Kidney capillary endothelial cell (primary cell): ENCODE measurements around the gene ZNF823.
A peak's percentile ranks its signal among the peaks of the same experiment; 100 is the strongest.

Experiments used
- DNase-seq: peaks from one replicate; pipeline ENCODE4 v3.0.0-alpha.2; 2018; ENCODE audit warnings: low spot score

The ZNF823 gene

DNA sequence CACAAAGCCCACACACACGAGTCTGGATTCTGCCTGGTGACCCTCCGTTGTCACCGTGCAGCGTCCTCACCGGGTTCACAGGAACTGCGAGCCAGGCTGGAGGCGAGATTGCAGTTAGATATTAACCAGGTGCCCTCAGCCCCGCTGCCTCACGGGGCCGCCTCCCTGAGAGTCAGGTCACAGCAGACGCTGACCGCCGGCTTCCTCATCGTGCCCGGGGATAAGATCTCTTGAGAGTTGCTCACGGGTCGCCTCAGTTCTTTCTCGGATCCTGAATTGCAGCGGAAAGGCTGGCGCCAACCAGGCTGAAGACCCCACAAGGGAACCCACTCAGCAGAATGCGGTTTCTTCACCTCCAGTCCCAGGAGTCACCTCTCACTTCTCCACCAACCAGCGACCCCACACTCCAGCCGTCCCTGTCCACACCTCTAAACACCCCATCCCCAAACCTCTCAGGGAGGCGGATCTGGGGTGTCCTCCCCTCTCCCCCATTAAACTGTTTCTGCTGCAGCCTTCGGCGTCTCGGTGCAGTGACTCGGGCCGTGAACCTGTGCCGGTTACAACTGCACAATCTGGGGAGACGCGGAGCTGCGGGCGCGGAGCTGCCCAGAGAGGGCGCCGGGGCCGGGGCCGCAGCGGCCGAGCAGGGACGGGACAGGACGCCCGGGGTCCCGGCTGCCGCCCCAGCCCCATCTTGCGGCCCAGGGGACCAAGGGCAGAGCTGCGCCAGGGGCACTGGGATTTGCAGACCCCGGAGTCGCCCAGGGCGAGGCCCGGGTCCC lies 591 bp downstream of the ZNF823 start:
- DNase-seq: peak; percentile 28

DNA sequence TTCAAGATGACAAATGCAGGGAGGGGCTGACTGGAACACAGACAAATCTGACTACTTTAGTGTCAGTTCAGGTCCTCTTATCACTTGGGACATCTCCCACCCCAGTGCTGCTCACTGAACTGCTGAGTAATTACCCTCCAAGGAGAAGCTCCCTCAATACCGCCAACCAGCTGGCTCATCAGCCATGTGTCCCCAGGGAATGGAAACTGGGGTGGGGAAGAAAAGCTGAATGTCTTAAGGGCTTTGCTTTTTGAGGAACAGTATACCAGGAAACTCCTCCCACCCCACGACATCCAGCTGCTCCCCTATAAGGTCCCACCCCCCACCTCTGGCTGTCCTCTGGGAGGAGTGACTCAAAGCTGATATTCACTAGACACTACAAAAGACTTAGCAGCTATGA lies 2.0 kb downstream of the ZNF823 start:
- DNase-seq: no peak

DNA sequence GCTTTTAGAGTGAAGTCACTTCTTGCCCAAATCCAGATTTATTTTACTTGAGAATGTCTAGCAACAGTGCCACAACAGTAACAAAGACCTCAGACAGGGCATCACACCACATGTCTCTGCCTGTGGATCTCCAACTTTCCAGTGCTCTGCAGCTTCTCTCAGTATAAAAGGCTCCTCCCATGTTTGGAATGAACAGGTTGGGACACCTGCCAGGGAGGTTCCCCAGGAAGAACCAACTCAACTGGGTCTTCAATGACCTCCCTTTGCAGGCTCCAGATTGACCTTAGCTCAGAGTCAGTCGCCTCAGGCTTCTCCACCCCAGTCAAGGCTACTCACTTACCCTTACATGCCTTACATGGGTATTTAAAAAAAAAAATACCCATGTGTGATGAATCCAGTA lies 3.4 kb downstream of the ZNF823 start:
- DNase-seq: no peak

DNA sequence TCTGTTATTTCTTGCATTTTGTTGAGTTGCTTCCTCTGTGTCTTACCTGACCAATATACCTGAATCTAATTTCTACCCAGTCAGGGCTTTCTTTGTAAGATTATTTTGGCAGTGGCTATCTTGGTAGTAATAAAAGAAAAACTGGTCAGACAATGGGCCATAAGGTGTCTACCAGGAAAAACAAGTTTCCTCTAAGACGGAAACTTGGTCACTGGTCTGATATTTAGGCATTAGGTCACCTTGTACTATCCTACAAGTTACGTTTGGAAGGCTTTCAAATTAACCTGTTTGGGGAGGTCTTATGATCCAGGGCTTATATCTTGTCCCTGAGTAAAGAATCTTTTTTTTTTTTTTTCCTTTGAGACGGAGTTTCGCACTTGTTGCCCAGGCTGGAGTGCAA lies 9.2 kb downstream of the ZNF823 start:
- no peak for DNase-seq

DNA sequence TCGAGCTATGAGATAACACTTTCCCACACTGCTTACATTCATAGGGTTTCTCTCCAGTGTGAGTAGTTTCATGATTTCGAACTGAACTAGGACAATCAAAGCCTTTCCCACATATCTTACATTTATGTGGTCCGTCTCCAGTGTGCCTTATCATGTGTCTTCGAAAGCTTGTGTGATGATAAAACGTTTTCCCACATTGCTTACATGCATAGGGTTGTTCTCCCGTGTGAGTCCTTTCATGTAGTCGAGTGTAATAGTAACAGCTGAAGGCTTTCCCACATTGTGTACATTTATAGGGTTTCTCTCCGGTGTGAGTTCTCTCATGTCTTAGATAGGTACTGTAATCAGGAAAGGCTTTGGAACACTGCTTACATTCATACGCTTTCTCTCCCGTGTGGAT lies 16.3 kb downstream of the ZNF823 start:
- no peak for DNase-seq

DNA sequence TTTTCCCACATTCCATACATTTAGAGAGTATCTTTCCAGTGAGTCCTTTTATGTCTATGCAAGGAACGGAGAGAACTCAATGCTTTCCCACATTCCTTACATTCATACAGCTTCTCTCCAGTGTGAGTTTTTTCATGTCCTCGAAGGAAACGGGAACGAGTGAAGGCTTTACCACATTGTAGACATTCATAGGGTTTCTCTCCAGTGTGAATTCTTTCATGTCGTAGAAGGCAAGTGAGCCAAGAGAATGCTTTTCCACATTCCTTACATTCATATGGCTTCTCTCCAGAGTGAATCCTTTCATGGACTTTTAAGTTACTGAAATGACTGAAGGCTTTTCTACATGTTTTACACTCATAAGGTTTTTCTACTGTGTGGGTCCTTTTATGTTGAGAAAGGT lies 17.1 kb downstream of the ZNF823 start:
- no peak for DNase-seq

DNA sequence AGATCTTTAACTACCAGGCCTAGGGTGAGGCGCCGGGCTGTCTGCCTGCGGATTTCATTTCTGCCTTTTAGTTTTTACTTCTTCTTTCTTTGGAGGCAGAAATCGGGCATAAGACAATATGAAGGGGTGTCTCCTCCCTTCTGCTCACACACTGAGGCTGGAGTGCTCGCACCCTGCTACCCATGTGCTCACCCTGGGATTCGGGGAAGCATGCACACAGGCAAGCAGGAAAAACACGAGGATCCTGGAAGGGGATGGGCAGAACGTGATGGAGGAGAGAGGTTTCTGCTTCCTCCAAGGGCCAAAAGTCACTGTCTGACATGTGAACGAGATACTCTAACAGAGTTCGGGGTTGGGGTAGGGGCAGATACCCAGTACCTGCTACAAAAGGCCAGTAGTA lies 28.4 kb downstream of the ZNF823 start:
- DNase-seq: no peak

DNA sequence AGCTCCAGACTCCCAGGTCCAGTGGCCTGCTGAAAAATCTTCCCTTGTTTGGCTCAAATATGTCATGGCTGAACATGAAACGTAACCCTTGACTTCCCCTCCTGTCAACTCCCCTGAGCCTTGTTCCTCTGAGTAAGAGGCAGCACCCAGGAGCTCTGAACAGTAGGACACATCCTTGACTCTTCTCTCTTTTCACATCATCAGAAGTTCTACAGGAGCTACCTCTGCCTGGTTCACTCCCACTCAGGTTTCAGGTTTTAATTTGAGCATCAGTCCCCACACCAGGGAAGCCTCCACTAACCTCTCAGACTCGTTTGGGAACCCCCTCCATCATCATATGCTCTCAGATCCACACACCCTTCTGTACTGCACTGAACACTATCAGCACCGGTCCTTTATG lies 30.3 kb downstream of the ZNF823 start:
- DNase-seq: no peak

DNA sequence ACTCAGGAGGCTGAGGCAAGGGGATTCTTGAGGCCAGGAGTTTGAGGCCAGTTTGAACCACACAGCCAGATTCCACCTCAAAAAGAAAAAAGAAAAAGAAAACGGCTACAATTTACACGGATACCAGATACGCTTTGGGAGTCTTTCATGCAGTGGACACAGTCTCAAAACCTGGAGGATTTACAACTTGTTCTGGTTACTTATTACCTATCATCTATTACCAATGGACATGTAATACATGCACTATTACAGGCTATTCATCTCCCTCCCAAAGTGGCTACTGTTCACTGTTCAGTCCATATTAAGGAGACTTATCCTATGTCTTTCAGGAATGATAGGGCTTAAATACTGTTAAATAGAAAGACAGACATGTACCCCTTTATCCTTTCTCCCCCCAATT lies 33.3 kb downstream of the ZNF823 start:
- DNase-seq: no peak

DNA sequence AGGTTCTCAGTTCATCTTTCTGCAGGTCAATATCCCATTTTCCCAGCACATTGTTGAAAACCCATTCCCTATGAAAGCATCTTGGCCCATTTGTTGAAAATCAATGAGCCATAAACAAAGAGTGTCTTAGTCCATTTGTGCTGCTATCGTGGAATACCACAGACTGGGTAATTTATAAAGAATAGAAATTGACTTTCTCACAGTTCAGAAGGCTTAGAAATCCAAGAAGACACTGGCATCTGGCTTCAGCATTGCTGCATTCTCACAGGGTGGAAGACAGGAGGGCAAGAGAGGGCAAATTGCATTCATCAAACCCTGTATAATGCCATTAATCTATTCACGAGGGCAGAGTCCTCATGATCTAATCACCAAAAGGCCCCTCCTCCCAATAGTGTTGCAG lies 34.1 kb downstream of the ZNF823 start:
- no peak for DNase-seq

DNA sequence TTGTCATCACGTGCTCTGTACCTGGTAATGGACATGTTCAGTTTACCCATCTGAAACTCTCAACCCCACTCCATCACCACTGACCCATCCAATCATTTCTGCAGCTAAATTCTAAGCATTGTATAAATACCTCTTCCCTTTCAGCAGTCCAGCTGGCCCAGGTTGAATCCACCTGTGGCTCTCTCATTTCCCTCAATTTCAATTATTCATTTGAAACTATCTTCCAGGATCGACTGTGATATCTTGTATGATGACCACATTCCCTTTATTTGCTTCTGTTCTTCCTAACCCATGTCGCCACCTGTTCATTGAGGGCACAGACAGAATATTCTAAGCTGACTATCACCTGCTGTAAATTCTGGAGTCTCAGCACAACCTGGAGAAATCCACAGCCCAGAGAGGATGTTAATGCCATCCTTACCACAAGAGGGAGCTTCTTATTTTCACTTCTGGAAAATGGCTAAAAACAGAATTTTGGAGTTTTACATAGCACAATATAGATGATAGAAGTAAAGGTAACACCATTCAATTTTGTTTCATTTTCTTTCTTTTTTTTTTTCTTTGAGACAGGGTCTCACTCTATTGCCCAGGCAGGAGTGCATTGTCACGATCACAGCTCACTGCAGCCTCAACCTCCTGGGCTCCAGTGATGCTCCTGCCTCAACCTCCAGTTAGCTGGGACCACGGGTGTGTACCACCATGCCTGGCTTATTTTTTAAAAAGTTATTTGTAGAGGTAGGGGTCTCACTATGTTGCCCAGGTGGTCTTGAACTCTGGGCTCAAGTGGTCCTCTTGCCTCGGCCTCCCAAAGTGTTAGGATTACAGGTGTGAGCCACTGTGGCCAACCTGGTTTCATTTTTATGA lies 38.6 kb downstream of the ZNF823 start:
- DNase-seq: peak; percentile 21

DNA sequence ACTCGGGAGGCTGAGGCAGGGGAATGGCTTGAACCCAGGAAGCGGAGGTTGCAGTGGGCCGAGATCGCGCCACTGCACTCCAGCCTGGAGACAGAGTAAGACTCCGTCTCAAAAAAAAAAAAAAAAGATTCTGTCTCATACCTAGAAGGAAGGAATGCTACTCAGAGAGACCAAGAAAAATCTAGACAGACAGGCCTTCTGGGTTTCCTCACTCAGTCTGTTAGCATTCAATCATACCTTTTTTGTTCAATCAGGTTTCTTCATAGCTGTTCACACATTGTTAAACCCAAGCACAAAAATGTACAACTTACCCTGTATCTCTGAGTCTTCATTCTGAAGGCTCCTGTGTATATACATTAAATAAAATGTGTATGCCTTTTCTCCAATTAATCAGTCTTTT lies 40.5 kb downstream of the ZNF823 start:
- no peak for DNase-seq

DNA sequence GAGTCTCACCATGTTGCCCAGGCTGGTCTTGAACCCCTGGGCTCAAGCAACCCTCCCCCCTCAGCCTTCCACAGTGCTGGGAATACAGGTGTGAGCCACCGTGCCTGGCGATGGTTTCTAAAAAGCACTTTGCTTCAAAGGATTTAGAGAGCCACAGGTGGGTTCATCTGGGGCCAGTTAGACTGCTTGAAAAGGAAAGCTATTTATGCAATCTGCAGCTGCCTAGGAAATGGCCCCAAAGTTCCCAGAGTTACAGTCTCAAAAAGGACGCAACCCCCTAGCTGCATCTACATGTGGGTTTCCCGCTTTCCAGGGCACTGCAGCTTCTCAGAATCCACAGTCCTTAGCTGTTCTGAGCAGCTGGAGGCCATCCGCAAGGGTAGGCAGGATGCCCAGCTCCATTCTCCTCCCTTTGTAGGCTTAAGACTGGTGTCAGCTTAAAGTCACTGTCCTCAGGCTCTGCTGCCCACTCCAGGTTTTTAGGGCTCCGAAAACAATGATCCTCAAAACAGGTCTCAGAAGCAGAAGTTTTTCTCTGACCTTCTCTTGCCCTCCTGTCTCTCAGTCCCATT lies 41.4 kb downstream of the ZNF823 start:
- no peak for DNase-seq

DNA sequence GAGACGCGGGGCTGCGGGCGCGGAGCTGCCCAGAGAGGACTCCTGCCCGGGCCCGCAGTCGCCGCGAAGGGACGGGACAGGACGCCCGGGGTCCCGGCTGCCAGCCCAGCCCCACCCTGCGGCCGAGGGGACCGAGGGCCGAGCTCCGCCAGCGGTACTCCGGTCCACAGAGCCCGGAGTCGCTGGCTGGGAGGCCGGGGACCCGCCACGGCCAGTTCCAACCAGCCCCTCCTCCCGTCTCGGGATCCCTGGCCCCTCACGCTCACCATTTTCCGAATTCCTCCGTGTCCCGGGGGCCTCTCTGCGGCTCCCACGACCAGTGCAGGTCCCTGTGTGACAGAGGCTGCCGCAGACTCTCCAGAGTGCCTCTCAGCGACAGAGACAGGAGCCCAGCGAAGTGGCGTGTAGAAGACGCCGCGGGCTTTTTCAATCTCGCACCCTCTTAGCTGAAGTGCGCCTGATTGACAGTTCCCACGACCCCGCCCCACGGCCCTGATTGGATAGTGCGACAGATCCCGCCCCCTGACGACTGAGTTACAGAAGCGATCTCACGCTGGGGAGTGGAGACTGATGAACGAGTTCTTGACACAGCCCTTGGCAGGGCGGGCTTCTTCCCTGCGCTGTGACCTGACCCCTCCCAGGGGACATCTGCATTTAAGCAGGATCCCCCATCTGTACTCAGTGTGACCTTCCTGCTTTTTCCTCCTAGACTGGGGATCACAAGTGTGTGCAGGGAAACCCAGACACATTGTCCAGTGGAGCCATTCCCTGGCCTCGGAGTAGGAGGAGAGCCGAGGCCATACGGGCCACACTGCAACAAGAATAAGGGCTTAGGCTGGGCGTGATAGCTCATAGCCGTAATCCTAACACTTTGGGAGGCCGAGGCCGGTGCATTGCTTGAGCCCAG lies 44.0 kb downstream of the ZNF823 start:
- peak; percentile 76 for DNase-seq

DNA sequence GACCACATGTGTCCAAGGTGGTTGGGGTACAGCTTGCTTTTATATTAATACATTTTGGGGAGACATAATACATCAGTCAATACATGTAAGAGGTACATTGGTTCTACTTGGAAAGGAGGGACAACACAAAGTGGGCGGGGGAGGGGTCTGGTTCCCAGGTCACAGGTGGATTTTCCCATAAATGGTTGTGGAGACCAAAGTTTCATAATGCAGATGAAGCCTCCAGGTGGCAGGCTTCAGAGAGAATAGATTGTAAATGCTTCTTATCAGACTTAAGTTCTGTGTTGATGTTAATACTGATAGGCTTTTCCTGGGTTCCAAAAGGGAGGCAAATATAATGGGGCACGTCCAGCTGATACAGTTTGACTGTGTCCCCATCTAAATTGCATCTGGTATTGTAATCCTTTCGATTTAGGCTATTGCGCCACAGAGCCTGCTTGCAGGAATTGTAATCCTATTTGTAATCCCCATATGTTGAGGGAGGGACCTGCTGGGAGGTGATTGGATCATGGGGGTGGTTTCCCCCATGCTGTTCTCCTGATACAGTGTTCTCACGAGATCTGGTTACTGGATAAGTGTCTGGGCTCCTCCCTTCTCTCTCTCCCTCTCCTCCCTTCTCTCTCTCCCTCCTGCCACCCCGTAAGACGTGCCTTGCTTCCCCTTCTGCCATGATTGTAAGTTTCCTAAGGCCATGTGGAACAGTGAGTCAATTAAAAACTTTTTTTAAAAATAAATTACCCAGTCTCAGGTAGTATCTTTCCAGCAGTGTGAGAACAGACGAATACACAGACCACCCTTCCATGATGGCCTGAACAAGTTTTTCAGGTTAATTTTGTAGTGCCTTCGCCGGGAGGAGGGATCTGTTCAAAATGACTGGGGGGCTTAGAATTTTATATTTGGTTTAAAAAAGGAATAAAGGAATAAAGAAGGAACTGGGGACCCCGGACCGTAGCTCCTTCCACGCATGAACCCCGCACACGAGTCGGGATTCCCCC lies 44.9 kb downstream of the ZNF823 start:
- DNase-seq: peak; percentile 2

DNA sequence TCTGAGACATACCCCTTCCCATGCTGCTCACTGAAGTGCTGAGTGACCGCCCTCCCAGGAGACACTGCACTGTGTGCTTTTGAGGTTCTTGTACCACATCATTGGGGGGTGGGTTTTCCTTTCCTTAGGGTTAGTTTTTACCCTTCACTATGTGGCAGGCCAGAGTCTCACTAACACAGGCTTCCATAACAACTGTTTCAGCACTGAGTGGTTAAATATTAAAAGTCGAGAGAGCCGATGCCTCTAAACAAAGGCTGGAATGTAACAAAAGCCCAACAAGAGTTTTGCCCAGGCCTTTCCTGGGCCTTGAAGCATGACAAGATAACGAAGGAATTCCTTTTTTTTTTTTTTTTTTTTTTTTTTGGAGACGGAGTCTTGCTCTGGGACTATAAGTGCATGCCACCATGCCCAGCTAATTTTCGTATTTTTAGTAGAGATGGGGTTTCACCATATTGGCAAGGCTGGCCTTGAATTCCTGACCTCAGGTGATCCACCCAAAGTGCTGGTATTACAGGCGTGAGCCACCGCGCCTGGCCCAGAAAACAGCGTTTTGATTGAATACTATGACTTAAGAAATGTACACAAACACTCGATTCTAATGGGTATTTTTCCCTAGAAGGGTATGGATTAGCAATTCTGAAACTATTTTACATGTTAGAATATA lies 46.5 kb downstream of the ZNF823 start:
- DNase-seq: no peak

DNA sequence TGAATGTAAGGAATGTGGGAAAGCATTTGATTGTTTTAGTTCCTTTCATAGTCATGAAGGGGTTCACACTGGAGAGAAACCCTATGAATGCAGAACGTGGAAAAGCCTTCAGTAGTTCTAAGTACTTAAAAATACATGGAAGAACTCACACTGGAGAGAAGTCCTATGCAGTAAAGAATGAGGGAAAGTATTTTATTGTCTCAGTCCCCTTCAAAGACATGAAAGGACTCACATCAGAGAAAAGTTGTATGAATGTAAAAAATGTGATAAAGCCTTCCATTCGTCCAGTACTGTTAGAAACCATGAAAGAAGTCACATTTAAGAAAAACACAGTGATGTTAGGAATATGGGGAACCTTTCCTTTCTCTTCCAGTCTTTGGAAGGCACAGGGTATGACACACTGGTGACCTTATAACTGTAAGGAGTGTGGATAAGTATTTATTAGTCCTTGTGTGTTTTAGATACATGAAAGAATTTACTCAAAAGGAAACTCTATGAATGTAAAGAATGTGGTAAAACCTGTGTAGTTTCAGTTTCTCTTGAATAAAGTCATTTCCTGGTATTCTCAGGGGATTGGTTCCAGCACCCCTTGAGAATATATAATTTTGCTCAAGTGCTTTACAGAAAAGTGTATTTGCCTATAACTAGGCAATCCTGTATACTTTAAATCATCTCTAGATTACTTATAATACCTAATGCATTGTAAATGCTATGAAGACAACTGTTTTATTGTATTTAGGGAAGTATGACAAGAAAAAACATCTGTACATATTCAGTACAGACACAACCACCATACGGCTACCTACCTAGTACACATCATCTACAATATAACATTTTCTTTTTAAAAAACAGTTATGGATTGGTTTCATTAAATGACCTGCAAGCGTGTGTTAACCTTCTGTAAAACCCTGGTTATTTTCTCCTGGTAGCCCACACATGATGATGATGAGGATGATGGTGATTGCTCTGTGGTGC lies 52.8 kb downstream of the ZNF823 start:
- DNase-seq: no peak

DNA sequence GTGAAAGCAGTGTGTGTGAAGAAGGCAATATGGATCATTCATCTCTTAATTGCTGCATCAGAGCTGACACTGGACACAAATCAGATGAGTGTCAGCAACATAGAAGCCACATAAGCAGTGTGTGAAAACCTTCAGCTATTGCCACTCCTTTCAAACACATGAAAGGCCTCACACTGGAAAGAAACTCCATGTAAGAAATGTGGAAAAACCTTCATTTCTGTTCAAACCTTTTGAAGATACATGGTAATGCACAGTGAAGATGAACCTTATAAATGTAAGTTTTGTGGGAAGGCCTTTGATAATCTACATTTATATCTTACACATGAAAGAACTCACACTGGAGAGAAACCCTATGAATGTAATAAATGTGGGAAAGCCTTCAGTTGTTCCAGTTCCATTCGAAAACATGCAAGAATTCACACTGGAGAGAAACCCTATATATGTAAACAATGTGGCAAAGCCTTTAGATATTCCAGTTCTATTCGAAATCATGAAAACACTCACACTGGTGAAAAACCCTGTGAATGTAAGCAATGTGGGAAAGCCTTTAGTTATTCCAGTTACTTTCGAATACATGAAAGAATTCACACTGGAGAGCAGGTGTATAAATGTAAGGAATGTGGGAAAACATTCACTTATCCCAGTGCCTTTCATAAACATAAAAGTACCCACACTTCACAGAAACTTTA lies 53.6 kb downstream of the ZNF823 start:
- no peak for DNase-seq
